WTC11 (cell line): ENCODE measurements around the gene TRIML1. TPM values are rescaled to one million over a fixed set of nuclear protein-coding genes. Genes with fewer than 3 reads are reported as not detected.

Source experiments
- ATAC-seq: fragments of 200-7000 bp; cut with Tn5 transposase; 2 replicates; pipeline ENCODE4 v1.10.0; 2021; ENCODE audit warnings: mild to moderate bottlenecking, moderate library complexity
- CTCF ChIA-PET: fragments of 300-600 bp; sonication (Branson Sonifier 250); formaldehyde crosslinking; loops from one replicate; lab custom pipeline; 2021; ENCODE audit warnings: antibody characterized with exemption; lab: Charles Lee
- POLR2A ChIA-PET: fragments of 350-600 bp; sonication (Branson Sonifier 250); formaldehyde crosslinking; loops from one replicate; lab custom pipeline; 2021; ENCODE audit warnings: antibody characterized with exemption; lab: Charles Lee
- DNase-seq: peaks from one replicate; pipeline ENCODE4 v3.0.0; 2021; ENCODE audit warnings: low spot score
- H3K27ac Mint-ChIP-seq: 2 replicates; pipeline ENCODE4 v1.8.0; 2021; ENCODE audit warnings: mixed read lengths
- H3K27me3 Mint-ChIP-seq: 2 replicates; pipeline ENCODE4 v1.8.0; 2021; ENCODE audit warnings: low read depth, mild to moderate bottlenecking, moderate library complexity, mixed read lengths
- H3K36me3 Mint-ChIP-seq: 2 replicates; pipeline ENCODE4 v1.8.0; 2021; ENCODE audit warnings: mixed read lengths
- H3K4me1 Mint-ChIP-seq: 2 replicates; pipeline ENCODE4 v1.8.0; 2022; ENCODE audit warnings: mixed read lengths
- H3K4me3 Mint-ChIP-seq: 2 replicates; pipeline ENCODE4 v1.8.0; 2021; ENCODE audit warnings: mild to moderate bottlenecking, moderate library complexity, mixed read lengths
- H3K9me3 Mint-ChIP-seq: 2 replicates; pipeline ENCODE4 v1.8.0; 2021; ENCODE audit warnings: mixed read lengths
- ATF1 ChIP-seq: sonication (generic); formaldehyde crosslinking; IDR thresholded peaks from 2 replicates; pipeline ENCODE4 v1.8.1; 2023; ENCODE audit warnings: mild to moderate bottlenecking, moderate library complexity, missing genetic modification reagents
- CBFB ChIP-seq: sonication (generic); formaldehyde crosslinking; IDR thresholded peaks from 2 replicates; pipeline ENCODE4 v1.8.1; 2022; ENCODE audit warnings: mild to moderate bottlenecking, low read depth, missing genetic modification reagents
- CREB1 ChIP-seq: sonication (generic); formaldehyde crosslinking; IDR thresholded peaks from 2 replicates; pipeline ENCODE4 v1.8.0; 2023; ENCODE audit warnings: mild to moderate bottlenecking, missing genetic modification reagents
- ELF4 ChIP-seq: sonication (generic); formaldehyde crosslinking; IDR thresholded peaks from 2 replicates; pipeline ENCODE4 v1.8.1; 2022; ENCODE audit warnings: low read depth, mild to moderate bottlenecking, moderate library complexity, missing genetic modification reagents
- FOXJ3 ChIP-seq: sonication (generic); formaldehyde crosslinking; IDR thresholded peaks from 2 replicates; pipeline ENCODE4 v1.9.0; 2021; ENCODE audit warnings: missing genetic modification reagents, mild to moderate bottlenecking, borderline replicate concordance
- FOXK1 ChIP-seq: sonication (generic); formaldehyde crosslinking; IDR thresholded peaks from 2 replicates; pipeline ENCODE4 v1.8.0; 2022; ENCODE audit warnings: mild to moderate bottlenecking, moderate library complexity, missing genetic modification reagents
- GRHL2 ChIP-seq: fragments of 250-450 bp; sonication (Bioruptor Pico); IDR thresholded peaks from 2 replicates; pipeline ENCODE4 v1.8.0; 2022; ENCODE audit warnings: mild to moderate bottlenecking, moderate library complexity; ENCODE audit not compliant: insufficient replicate concordance, severe bottlenecking
- IRF2 ChIP-seq: sonication (generic); formaldehyde crosslinking; IDR thresholded peaks from 2 replicates; pipeline ENCODE4 v1.8.0; 2022; ENCODE audit warnings: low read depth, missing genetic modification reagents, borderline replicate concordance
- JAZF1 ChIP-seq: fragments of 250-450 bp; sonication (Bioruptor Pico); IDR thresholded peaks from 2 replicates; pipeline ENCODE4 v1.9.0; 2021; ENCODE audit warnings: moderate library complexity, mild to moderate bottlenecking, inconsistent platforms
- KAT7 ChIP-seq: sonication (generic); formaldehyde crosslinking; IDR thresholded peaks from 2 replicates; pipeline ENCODE4 v1.8.1; 2023; ENCODE audit warnings: missing genetic modification reagents, mild to moderate bottlenecking, borderline replicate concordance
- NFYB ChIP-seq: sonication (generic); formaldehyde crosslinking; conservative IDR thresholded peaks from 2 replicates; pipeline ENCODE4 v1.8.0; 2022; ENCODE audit warnings: low read depth, missing genetic modification reagents
- NR1H2 ChIP-seq: sonication (generic); formaldehyde crosslinking; IDR thresholded peaks from 2 replicates; pipeline ENCODE4 v1.9.0; 2021; ENCODE audit warnings: mild to moderate bottlenecking, moderate library complexity, missing genetic modification reagents
- NR3C1 ChIP-seq: sonication (generic); formaldehyde crosslinking; conservative IDR thresholded peaks from 2 replicates; pipeline ENCODE4 v1.8.1; 2023; ENCODE audit warnings: low read depth, mild to moderate bottlenecking, missing genetic modification reagents
- RELA ChIP-seq: sonication (generic); formaldehyde crosslinking; IDR thresholded peaks from 2 replicates; pipeline ENCODE4 v1.8.1; 2022; ENCODE audit warnings: missing genetic modification reagents, mild to moderate bottlenecking, borderline replicate concordance
- RORB ChIP-seq: fragments of 250-450 bp; sonication (Bioruptor Pico); IDR thresholded peaks from 2 replicates; pipeline ENCODE4 v1.9.0; 2021; ENCODE audit warnings: mild to moderate bottlenecking
- SMAD4 ChIP-seq: sonication (generic); formaldehyde crosslinking; IDR thresholded peaks from 2 replicates; pipeline ENCODE4 v1.8.0; 2022; ENCODE audit warnings: mild to moderate bottlenecking, missing genetic modification reagents
- SP1 ChIP-seq: sonication (generic); formaldehyde crosslinking; conservative IDR thresholded peaks from 2 replicates; pipeline ENCODE4 v1.8.1; 2022; ENCODE audit warnings: missing genetic modification reagents
- TEAD1 ChIP-seq: sonication (generic); formaldehyde crosslinking; IDR thresholded peaks from 2 replicates; pipeline ENCODE4 v1.8.0; 2022; ENCODE audit warnings: mild to moderate bottlenecking, missing genetic modification reagents
- TEAD4 ChIP-seq: sonication (generic); formaldehyde crosslinking; IDR thresholded peaks from 2 replicates; pipeline ENCODE4 v1.8.0; 2022; ENCODE audit warnings: mild to moderate bottlenecking, missing genetic modification reagents
- ZBTB21 ChIP-seq: sonication (generic); formaldehyde crosslinking; IDR thresholded peaks from 2 replicates; pipeline ENCODE4 v1.8.1; 2023; ENCODE audit warnings: mild to moderate bottlenecking, missing genetic modification reagents, borderline replicate concordance
- ZNF138 ChIP-seq: sonication (generic); formaldehyde crosslinking; conservative IDR thresholded peaks from 2 replicates; pipeline ENCODE4 v1.8.1; 2022; ENCODE audit warnings: mild to moderate bottlenecking, moderate library complexity, missing genetic modification reagents
- ZNF396 ChIP-seq: fragments of 250-450 bp; sonication (Bioruptor Pico); IDR thresholded peaks from 2 replicates; pipeline ENCODE4 v1.8.0; 2021; ENCODE audit warnings: mild to moderate bottlenecking, moderate library complexity, borderline replicate concordance
- ZNF416 ChIP-seq: fragments of 250-450 bp; sonication (Bioruptor Pico); IDR thresholded peaks from 2 replicates; pipeline ENCODE4 v1.9.0; 2021; ENCODE audit warnings: mild to moderate bottlenecking, inconsistent platforms
- ZNF423 ChIP-seq: fragments of 250-450 bp; sonication (Bioruptor Pico); IDR thresholded peaks from 2 replicates; pipeline ENCODE4 v2.1.2; 2022; ENCODE audit warnings: mild to moderate bottlenecking, moderate library complexity
- total RNA-seq: library from RNA; stranded (reverse); gene quantifications from 3 replicates; pipeline ENCODE4 v1.2.3, GENCODE V29; 2021
- TF ChIP-seq, protein P1 (sequence below): sonication (generic); formaldehyde crosslinking; IDR thresholded peaks from 2 replicates; pipeline ENCODE4 v1.8.0; 2023; ENCODE audit warnings: mild to moderate bottlenecking, missing genetic modification reagents
- TF ChIP-seq, protein P2 (sequence below): fragments of 250-450 bp; sonication (Bioruptor Pico); IDR thresholded peaks from 2 replicates; pipeline ENCODE4 v1.8.0; 2021; ENCODE audit warnings: mild to moderate bottlenecking
- TF ChIP-seq, protein P3 (sequence below): fragments of 250-450 bp; sonication (Bioruptor Pico); IDR thresholded peaks from 2 replicates; pipeline ENCODE4 v1.9.0; 2021; ENCODE audit warnings: moderate library complexity, mild to moderate bottlenecking, inconsistent platforms, borderline replicate concordance
- TF ChIP-seq, protein P4 (sequence below): sonication (generic); formaldehyde crosslinking; IDR thresholded peaks from 2 replicates; pipeline ENCODE4 v1.8.1; 2023; ENCODE audit warnings: mild to moderate bottlenecking, missing genetic modification reagents, moderate library complexity

TRIML1 gene
- total RNA-seq, 1 experiment from 2014 or later: not detected

DNA sequence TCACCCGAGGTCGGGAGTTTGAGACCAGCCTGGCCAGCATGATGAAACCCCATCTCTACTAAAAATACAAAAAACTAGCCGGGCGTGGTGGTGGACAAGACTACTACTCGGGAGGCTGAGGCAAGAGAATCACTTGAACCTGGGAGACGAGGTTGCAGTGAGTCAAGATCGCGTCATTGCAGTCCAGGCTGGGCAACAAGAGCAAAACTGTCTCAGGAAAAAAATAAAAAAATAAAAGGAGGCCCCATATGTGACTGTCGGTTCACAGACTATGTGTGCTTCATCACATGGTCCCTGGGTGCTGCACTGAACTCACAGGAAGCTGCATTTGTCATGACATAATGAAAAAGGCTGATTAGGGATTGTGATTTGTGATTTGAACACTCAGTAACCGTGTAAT is 6.4 kb downstream of the TRIML1 start (continued):
- TF ChIP-seq, protein P1, sequence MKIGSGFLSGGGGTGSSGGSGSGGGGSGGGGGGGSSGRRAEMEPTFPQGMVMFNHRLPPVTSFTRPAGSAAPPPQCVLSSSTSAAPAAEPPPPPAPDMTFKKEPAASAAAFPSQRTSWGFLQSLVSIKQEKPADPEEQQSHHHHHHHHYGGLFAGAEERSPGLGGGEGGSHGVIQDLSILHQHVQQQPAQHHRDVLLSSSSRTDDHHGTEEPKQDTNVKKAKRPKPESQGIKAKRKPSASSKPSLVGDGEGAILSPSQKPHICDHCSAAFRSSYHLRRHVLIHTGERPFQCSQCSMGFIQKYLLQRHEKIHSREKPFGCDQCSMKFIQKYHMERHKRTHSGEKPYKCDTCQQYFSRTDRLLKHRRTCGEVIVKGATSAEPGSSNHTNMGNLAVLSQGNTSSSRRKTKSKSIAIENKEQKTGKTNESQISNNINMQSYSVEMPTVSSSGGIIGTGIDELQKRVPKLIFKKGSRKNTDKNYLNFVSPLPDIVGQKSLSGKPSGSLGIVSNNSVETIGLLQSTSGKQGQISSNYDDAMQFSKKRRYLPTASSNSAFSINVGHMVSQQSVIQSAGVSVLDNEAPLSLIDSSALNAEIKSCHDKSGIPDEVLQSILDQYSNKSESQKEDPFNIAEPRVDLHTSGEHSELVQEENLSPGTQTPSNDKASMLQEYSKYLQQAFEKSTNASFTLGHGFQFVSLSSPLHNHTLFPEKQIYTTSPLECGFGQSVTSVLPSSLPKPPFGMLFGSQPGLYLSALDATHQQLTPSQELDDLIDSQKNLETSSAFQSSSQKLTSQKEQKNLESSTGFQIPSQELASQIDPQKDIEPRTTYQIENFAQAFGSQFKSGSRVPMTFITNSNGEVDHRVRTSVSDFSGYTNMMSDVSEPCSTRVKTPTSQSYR (CRISPR knock-in tag): no peak
- no peak for TF ChIP-seq RORB

DNA sequence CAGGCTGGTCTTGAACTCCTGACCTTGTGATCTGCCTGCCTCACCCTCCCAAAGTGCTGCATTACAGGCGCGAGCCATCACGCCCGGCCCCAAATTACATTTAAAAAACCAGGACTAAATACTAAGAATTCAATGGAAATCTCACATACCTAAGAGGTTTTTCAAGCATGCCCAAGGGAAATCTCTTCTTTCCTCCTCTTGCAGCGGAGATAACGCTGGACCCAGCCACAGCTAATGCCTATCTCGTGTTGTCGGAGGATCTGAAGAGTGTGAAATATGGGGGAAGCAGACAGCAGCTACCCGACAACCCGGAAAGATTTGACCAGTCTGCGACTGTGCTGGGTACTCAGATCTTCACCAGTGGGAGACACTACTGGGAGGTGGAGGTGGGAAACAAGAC is 7.4 kb downstream of the TRIML1 start:
- Mint-ChIP-seq H3K4me3 (no peak overlapping the region), H3K9me3 (peaks cover 5% of the 10 kb centered on the region; the same call in 1 of the 2 replicates), H3K27me3 (no peaks in the 10 kb centered on the region), H3K4me1 (peaks cover 6% of the 10 kb centered on the region), H3K36me3 (peaks cover 5% of the 10 kb centered on the region), H3K27ac (no peak overlapping the region)
- ChIA-PET CTCF (no interaction called here), POLR2A (no interaction called here)
- TF ChIP-seq, protein P2, sequence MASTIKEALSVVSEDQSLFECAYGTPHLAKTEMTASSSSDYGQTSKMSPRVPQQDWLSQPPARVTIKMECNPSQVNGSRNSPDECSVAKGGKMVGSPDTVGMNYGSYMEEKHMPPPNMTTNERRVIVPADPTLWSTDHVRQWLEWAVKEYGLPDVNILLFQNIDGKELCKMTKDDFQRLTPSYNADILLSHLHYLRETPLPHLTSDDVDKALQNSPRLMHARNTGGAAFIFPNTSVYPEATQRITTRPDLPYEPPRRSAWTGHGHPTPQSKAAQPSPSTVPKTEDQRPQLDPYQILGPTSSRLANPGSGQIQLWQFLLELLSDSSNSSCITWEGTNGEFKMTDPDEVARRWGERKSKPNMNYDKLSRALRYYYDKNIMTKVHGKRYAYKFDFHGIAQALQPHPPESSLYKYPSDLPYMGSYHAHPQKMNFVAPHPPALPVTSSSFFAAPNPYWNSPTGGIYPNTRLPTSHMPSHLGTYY (CRISPR knock-in tag): no peak
- DNase-seq: no peak
- ATAC-seq: no peak

DNA sequence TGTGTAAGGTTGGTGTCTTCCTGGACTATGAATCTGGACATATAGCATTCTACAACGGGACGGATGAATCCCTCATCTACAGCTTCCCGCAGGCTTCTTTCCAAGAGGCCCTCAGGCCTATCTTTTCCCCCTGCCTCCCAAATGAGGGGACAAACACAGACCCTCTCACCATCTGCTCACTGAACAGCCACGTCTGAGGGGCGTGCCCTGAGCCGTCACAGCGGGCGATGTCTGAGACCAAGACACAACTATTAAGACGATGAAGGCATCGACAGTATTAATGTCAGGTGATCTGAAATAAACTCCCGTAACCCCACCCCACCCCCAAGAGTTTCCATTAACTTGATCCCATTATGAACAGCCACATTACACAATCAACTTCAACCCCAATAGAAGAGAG is 7.9 kb downstream of the TRIML1 start:
- Mint-ChIP-seq H3K9me3 (peaks cover 5% of the 10 kb centered on the region; the same call in 1 of the 2 replicates), H3K36me3 (peaks cover 5% of the 10 kb centered on the region), H3K27ac (no peak overlapping the region), H3K4me1 (peaks cover 3% of the 10 kb centered on the region), H3K4me3 (no peak overlapping the region), H3K27me3 (no peaks in the 10 kb centered on the region)
- DNase-seq (no peak), ATAC-seq (no peak)
- TF ChIP-seq SP1: no peak
- no peak for TF ChIP-seq TEAD1 (CRISPR knock-in tag)
- TF ChIP-seq NR1H2: no peak
- no peak for TF ChIP-seq ZNF138 (CRISPR knock-in tag)
- TF ChIP-seq ZNF423 (CRISPR knock-in tag): no peak
- no peak for TF ChIP-seq ELF4 (CRISPR knock-in tag)
- TF ChIP-seq NFYB: no peak
- TF ChIP-seq, protein P3, sequence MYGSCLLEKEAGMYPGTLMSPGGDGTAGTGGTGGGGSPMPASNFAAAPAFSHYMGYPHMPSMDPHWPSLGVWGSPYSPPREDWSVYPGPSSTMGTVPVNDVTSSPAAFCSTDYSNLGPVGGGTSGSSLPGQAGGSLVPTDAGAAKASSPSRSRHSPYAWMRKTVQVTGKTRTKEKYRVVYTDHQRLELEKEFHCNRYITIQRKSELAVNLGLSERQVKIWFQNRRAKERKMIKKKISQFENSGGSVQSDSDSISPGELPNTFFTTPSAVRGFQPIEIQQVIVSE (CRISPR knock-in tag): no peak
- TF ChIP-seq ZBTB21 (CRISPR knock-in tag): no peak
- no peak for TF ChIP-seq FOXK1
- TF ChIP-seq CBFB (CRISPR knock-in tag): no peak
- no peak for TF ChIP-seq NR3C1 (CRISPR knock-in tag)
- TF ChIP-seq ZNF396 (CRISPR knock-in tag): no peak
- no peak for TF ChIP-seq JAZF1 (CRISPR knock-in tag)
- no peak for TF ChIP-seq ZNF416 (CRISPR knock-in tag)
- TF ChIP-seq CREB1: no peak
- POLR2A ChIA-PET: no interaction called here
- CTCF ChIA-PET: no interaction called here

DNA sequence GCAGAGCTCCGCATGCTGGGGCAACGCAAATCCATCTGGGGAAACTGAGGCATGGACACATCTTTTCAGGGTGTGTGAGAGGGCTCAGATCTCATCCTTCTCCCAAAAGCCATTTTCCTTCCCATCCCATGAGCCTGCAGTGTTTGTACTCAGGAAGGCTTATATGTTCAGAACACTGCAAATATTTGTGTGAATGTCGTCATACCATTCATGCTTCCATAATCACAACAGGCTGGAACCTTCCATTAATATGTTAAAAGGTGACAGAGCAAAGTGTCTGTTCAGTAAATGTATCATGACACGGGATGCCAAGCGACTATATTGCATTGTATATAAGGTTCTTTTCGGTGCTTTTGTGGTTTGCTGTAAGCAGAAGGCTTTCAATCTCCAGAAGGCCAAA is 8.5 kb downstream of the TRIML1 start:
- CTCF ChIA-PET: no interaction called here
- TF ChIP-seq IRF2 (CRISPR knock-in tag) (no peak), GRHL2 (CRISPR knock-in tag) (no peak), ATF1 (CRISPR knock-in tag) (no peak), TEAD4 (no peak), ELF4 (CRISPR knock-in tag) (no peak), ZNF416 (CRISPR knock-in tag) (no peak), RELA (no peak), KAT7 (no peak), FOXJ3 (CRISPR knock-in tag) (no peak), SMAD4 (CRISPR knock-in tag) (no peak)
- TF ChIP-seq, protein P4, sequence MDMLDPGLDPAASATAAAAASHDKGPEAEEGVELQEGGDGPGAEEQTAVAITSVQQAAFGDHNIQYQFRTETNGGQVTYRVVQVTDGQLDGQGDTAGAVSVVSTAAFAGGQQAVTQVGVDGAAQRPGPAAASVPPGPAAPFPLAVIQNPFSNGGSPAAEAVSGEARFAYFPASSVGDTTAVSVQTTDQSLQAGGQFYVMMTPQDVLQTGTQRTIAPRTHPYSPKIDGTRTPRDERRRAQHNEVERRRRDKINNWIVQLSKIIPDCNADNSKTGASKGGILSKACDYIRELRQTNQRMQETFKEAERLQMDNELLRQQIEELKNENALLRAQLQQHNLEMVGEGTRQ: no peak
- TF ChIP-seq, protein P2 (CRISPR knock-in tag): no peak

More for the DNA sequence above, 8.5 kb downstream of the TRIML1 start:
- Mint-ChIP-seq H3K4me3 (no peak overlapping the region), H3K4me1 (no peaks in the 10 kb centered on the region; the same call in 1 of the 2 replicates), H3K27ac (no peak overlapping the region), H3K36me3 (peaks cover 5% of the 10 kb centered on the region), H3K27me3 (no peaks in the 10 kb centered on the region), H3K9me3 (peaks cover 5% of the 10 kb centered on the region; the same call in 1 of the 2 replicates)
- POLR2A ChIA-PET: no interaction called here
- ATAC-seq: no peak
- DNase-seq: no peak
